Vagina (tissue), 2 donors: ENCODE measurements around the gene CSNK2A1. TPM values are rescaled to one million over a fixed set of nuclear protein-coding genes. Genes with fewer than 3 reads are reported as not detected.
A peak's percentile ranks its signal among the peaks of the same experiment; 100 is the strongest.

Experiments
- DNase-seq, 2 donors: peaks; one replicate each; pipeline ENCODE4 v3.0.0-alpha.2; 2017; ENCODE audit errors: extremely low spot score in 2 of 2
- H3K27ac ChIP-seq: fragments of 200-600 bp; sonication (generic); one replicate; pipeline ENCODE4 v1.5.1; 2019
- H3K27me3 ChIP-seq: fragments of 200-600 bp; sonication (generic); one replicate; pipeline ENCODE4 v1.5.1; 2019
- H3K36me3 ChIP-seq, 2 donors: fragments of 200-600 bp; sonication (generic); one replicate each; pipeline ENCODE4 v1.5.1; 2017 to 2019
- H3K4me1 ChIP-seq: fragments of 200-600 bp; sonication (generic); one replicate; pipeline ENCODE4 v1.5.1; 2019
- H3K4me3 ChIP-seq, 2 donors: fragments of 200-600 bp; sonication (generic); 1 replicate in 1 of 2; 2 replicates in 1 of 2; pipeline ENCODE4 v1.5.1; 2016 to 2019
- H3K9me3 ChIP-seq: fragments of 200-600 bp; sonication (generic); one replicate; pipeline ENCODE4 v1.5.1; 2019
- CTCF ChIP-seq, 3 experiments: fragments of 450-650 bp in 2 of 3; fragments of 200-600 bp in 1 of 3; sonication (generic) in 1 of 3; IDR thresholded peaks; one replicate each; pipeline ENCODE4 v1.5.1; 2017 to 2019; ENCODE audit warnings: antibody characterized with exemption in 3 of 3, mild to moderate bottlenecking in 2 of 3, moderate library complexity in 2 of 3
- POLR2A ChIP-seq, 2 donors: fragments of 450-650 bp; IDR thresholded peaks; one replicate each; pipeline ENCODE4 v1.6.1; 2017; ENCODE audit warnings: antibody characterized with exemption in 2 of 2, mild to moderate bottlenecking in 2 of 2, moderate library complexity in 2 of 2
- POLR2AphosphoS5 ChIP-seq, 2 donors: sonication (generic); formaldehyde crosslinking; IDR thresholded peaks; one replicate each; pipeline ENCODE4 v1.9.0; 2017; ENCODE audit warnings: antibody characterized with exemption in 2 of 2, mild to moderate bottlenecking in 2 of 2, low read depth in 1 of 2; ENCODE audit not compliant: insufficient read depth in 1 of 2
- intact Hi-C: fragments of 100-400 bp; cut with DNase I; formaldehyde crosslinking; loops from one replicate; pipeline ENCODE4 v1.15.1; 2023
- total RNA-seq: library from RNA; depleted of rRNA; stranded (reverse); fragments of >200 nt; gene quantifications from one replicate; pipeline ENCODE4 v1.2.3, GENCODE V29; 2016

The CSNK2A1 gene
- total RNA-seq, 1 donor from 2014 or later, result 70.0 TPM

- DNase-seq, result no peak
- TF ChIP-seq CTCF (IDR thresholded peaks at IDR 0.05) (no peak), POLR2AphosphoS5 (IDR thresholded peaks at IDR 0.05; ENCODE audit: insufficient read depth in 1 of 2, low read depth in 1 of 2) (no peak), POLR2A (IDR thresholded peaks at IDR 0.05) (no peak)
- Histone ChIP-seq H3K27me3 (no peaks in the 10 kb centered on the region), H3K36me3 (no peaks in the 10 kb centered on the region), H3K4me1 (peaks cover 82% of the 10 kb centered on the region), H3K9me3 (no peaks in the 10 kb centered on the region), H3K27ac (peak overlapping the region; percentile 37), H3K4me3 (no peak overlapping the region)
- intact Hi-C loops, result no loop called here
Observed at GRCh38 chr20:539191-539590, 4.4 kb downstream of the CSNK2A1 start.

DNA sequence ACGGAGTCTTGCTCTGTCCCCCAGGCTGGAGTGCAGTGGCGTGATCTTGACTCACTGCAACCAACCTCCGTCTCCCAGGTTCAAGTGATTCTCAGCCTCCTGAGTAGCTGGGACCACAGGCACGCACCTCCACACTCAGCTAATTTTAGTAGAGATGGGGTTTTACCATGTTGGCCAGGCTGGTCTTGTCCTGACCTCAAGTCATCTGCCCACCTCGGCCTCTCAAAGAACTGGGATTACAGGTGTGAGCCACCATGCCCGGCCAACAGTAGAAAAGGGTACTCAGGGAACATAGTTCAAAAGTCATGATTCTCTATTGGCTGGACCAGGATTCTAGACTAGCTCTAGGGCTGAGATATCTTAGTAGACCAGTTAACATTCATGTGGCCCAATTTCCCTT lies 5.6 kb downstream of the CSNK2A1 start:
- no peak for DNase-seq
- Histone ChIP-seq H3K9me3 (no peaks in the 10 kb centered on the region), H3K36me3 (no peaks in the 10 kb centered on the region), H3K4me3 (no peak overlapping the region), H3K27ac (no peak overlapping the region), H3K4me1 (peaks cover 81% of the 10 kb centered on the region), H3K27me3 (no peaks in the 10 kb centered on the region)
- intact Hi-C loops, result no loop called here
- TF ChIP-seq POLR2AphosphoS5 (IDR thresholded peaks at IDR 0.05; ENCODE audit: insufficient read depth in 1 of 2, low read depth in 1 of 2), result no peak
- TF ChIP-seq POLR2A (IDR thresholded peaks at IDR 0.05), result no peak
- no peak for TF ChIP-seq CTCF (IDR thresholded peaks at IDR 0.05)

GRCh38 chr20:536426-537010 lies 7.1 kb downstream of the CSNK2A1 start:
- no peak overlapping the region for H3K27ac ChIP-seq
- H3K27me3 ChIP-seq, result no peaks in the 10 kb centered on the region
- intact Hi-C loops, result no loop called here
- TF ChIP-seq POLR2A (IDR thresholded peaks at IDR 0.05), result no peak
- no peaks in the 10 kb centered on the region for H3K36me3 ChIP-seq
- H3K9me3 ChIP-seq, result no peaks in the 10 kb centered on the region
- peaks cover 78% of the 10 kb centered on the region for H3K4me1 ChIP-seq
- no peak overlapping the region for H3K4me3 ChIP-seq
- no peak for DNase-seq

- Histone ChIP-seq H3K4me1 (peaks cover 74% of the 10 kb centered on the region), H3K27me3 (no peaks in the 10 kb centered on the region), H3K9me3 (no peaks in the 10 kb centered on the region), H3K27ac (no peak overlapping the region), H3K4me3 (no peak overlapping the region), H3K36me3 (no peaks in the 10 kb centered on the region)
- no peak for TF ChIP-seq CTCF (IDR thresholded peaks at IDR 0.05)
- TF ChIP-seq POLR2A (IDR thresholded peaks at IDR 0.05), result no peak
- peak in 1 of 2 donors; percentile 27 for TF ChIP-seq POLR2AphosphoS5 (IDR thresholded peaks at IDR 0.05; ENCODE audit: insufficient read depth in 1 of 2, low read depth in 1 of 2)
- DNase-seq, result no peak
- intact Hi-C loops, result no loop called here
Observed at GRCh38 chr20:535958-536357, 7.6 kb downstream of the CSNK2A1 start.

DNA sequence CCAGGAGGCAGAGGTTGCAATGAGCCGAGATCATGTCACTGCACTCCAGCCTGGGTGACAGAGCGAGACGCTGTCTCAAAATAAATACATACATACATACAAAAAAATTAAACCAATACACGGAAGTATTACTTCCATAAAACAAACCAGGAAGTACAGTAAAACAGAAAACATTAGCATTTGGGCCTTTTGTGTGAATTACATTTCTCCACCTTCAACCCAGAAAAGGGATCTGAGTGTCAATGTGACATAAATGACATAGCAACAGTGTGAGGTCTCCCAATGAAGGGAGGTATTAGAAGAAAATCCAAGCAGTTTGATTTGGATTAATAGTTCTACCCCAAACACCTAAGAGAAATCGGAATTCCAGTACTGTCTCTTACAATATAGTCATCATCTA lies 10.1 kb downstream of the CSNK2A1 start:
- Histone ChIP-seq H3K36me3 (no peaks in the 10 kb centered on the region), H3K27ac (no peak overlapping the region), H3K4me3 (no peak overlapping the region), H3K27me3 (no peaks in the 10 kb centered on the region), H3K9me3 (no peaks in the 10 kb centered on the region), H3K4me1 (peaks cover 79% of the 10 kb centered on the region)
- intact Hi-C loops, result no loop called here
- DNase-seq, result no peak
- TF ChIP-seq POLR2AphosphoS5 (IDR thresholded peaks at IDR 0.05; ENCODE audit: insufficient read depth in 1 of 2, low read depth in 1 of 2) (no peak), CTCF (IDR thresholded peaks at IDR 0.05) (no peak), POLR2A (IDR thresholded peaks at IDR 0.05) (no peak)
